Measurements from ENCODE around the gene RUNDC1.

Gene RUNDC1

GRCh38 chr17:42980274-42980765 is at the start of gene RUNDC1 (continued):
- TF ChIP-seq ZNF561 (tag by site-specific recombination; IDR thresholded peaks at IDR 0.05; ENCODE audit: borderline replicate concordance) (0 out of 2 replicates have a peak, but pooled peaks have one; percentile 11), ZNF362 (tag by site-specific recombination; IDR thresholded peaks at IDR 0.05) (no peak), ZNF354C (tag by site-specific recombination; IDR thresholded peaks at IDR 0.05; ENCODE audit: borderline replicate concordance, low read depth) (no peak), KLF7 (tag by site-specific recombination; IDR thresholded peaks at IDR 0.05; ENCODE audit: borderline replicate concordance) (peak; percentile 28; the same call in 1 of the 2 replicates), ZNF639 (tag by site-specific recombination; IDR thresholded peaks at IDR 0.05) (no peak), ZNF449 (tag by site-specific recombination; IDR thresholded peaks at IDR 0.05) (no peak), SP2 (tag by site-specific recombination; IDR thresholded peaks at IDR 0.05) (no peak; the same call in 1 of the 2 replicates), HOXD13 (CRISPR knock-in tag; IDR thresholded peaks at IDR 0.05; ENCODE audit: borderline replicate concordance) (no peak), TSHZ1 (tag by site-specific recombination; IDR thresholded peaks at IDR 0.05; ENCODE audit: borderline replicate concordance) (no peak), ZNF510 (tag by site-specific recombination; IDR thresholded peaks at IDR 0.05; ENCODE audit: insufficient replicate concordance) (no peak), ZNF433 (tag by site-specific recombination; IDR thresholded peaks at IDR 0.05; ENCODE audit: low read depth) (no peak), ZNF391 (tag by site-specific recombination; IDR thresholded peaks at IDR 0.05; ENCODE audit: borderline replicate concordance, low read depth) (no peak), ZNF26 (tag by site-specific recombination; IDR thresholded peaks at IDR 0.05) (no peak), ZNF530 (tag by site-specific recombination; IDR thresholded peaks at IDR 0.05; ENCODE audit: low read depth) (no peak), PRDM4 (tag by site-specific recombination; IDR thresholded peaks at IDR 0.05) (no peak; the same call in 1 of the 2 replicates), ZNF768 (tag by site-specific recombination; IDR thresholded peaks at IDR 0.05) (no peak)
- TF ChIP-seq, protein P1, sequence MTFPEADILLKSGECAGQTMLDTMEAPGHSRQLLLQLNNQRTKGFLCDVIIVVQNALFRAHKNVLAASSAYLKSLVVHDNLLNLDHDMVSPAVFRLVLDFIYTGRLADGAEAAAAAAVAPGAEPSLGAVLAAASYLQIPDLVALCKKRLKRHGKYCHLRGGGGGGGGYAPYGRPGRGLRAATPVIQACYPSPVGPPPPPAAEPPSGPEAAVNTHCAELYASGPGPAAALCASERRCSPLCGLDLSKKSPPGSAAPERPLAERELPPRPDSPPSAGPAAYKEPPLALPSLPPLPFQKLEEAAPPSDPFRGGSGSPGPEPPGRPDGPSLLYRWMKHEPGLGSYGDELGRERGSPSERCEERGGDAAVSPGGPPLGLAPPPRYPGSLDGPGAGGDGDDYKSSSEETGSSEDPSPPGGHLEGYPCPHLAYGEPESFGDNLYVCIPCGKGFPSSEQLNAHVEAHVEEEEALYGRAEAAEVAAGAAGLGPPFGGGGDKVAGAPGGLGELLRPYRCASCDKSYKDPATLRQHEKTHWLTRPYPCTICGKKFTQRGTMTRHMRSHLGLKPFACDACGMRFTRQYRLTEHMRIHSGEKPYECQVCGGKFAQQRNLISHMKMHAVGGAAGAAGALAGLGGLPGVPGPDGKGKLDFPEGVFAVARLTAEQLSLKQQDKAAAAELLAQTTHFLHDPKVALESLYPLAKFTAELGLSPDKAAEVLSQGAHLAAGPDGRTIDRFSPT (tag by site-specific recombination; IDR thresholded peaks at IDR 0.05), result no peak
- TF ChIP-seq, protein P2, sequence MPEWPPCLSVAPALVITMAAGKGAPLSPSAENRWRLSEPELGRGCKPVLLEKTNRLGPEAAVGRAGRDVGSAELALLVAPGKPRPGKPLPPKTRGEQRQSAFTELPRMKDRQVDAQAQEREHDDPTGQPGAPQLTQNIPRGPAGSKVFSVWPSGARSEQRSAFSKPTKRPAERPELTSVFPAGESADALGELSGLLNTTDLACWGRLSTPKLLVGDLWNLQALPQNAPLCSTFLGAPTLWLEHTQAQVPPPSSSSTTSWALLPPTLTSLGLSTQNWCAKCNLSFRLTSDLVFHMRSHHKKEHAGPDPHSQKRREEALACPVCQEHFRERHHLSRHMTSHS (tag by site-specific recombination; IDR thresholded peaks at IDR 0.05), result no peak
- TF ChIP-seq, protein P3, sequence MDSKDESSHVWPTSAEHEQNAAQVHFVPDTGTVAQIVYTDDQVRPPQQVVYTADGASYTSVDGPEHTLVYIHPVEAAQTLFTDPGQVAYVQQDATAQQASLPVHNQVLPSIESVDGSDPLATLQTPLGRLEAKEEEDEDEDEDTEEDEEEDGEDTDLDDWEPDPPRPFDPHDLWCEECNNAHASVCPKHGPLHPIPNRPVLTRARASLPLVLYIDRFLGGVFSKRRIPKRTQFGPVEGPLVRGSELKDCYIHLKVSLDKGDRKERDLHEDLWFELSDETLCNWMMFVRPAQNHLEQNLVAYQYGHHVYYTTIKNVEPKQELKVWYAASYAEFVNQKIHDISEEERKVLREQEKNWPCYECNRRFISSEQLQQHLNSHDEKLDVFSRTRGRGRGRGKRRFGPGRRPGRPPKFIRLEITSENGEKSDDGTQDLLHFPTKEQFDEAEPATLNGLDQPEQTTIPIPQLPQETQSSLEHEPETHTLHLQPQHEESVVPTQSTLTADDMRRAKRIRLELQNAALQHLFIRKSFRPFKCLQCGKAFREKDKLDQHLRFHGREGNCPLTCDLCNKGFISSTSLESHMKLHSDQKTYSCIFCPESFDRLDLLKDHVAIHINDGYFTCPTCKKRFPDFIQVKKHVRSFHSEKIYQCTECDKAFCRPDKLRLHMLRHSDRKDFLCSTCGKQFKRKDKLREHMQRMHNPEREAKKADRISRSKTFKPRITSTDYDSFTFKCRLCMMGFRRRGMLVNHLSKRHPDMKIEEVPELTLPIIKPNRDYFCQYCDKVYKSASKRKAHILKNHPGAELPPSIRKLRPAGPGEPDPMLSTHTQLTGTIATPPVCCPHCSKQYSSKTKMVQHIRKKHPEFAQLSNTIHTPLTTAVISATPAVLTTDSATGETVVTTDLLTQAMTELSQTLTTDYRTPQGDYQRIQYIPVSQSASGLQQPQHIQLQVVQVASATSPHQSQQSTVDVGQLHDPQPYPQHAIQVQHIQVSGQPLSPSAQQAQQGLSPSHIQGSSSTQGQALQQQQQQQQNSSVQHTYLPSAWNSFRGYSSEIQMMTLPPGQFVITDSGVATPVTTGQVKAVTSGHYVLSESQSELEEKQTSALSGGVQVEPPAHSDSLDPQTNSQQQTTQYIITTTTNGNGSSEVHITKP (tag by site-specific recombination; IDR thresholded peaks at IDR 0.05), result peak; percentile 64; the same call in 1 of the 2 replicates

Measured in HEK293 (cell line).